HG02938 (cell line): ENCODE data around the gene MAML2.

Source experiments
- ATAC-seq: cut with Tn5 transposase; IDR thresholded peaks from one replicate; pipeline ENCODE4 v1.9.1; 2021; ENCODE audit warnings: mild to moderate bottlenecking, moderate library complexity; ENCODE audit not compliant: unreplicated experiment

Gene MAML2

GRCh38 chr11:96162816-96163499 is 180.0 kb downstream of the MAML2 start:
- no peak for ATAC-seq

DNA sequence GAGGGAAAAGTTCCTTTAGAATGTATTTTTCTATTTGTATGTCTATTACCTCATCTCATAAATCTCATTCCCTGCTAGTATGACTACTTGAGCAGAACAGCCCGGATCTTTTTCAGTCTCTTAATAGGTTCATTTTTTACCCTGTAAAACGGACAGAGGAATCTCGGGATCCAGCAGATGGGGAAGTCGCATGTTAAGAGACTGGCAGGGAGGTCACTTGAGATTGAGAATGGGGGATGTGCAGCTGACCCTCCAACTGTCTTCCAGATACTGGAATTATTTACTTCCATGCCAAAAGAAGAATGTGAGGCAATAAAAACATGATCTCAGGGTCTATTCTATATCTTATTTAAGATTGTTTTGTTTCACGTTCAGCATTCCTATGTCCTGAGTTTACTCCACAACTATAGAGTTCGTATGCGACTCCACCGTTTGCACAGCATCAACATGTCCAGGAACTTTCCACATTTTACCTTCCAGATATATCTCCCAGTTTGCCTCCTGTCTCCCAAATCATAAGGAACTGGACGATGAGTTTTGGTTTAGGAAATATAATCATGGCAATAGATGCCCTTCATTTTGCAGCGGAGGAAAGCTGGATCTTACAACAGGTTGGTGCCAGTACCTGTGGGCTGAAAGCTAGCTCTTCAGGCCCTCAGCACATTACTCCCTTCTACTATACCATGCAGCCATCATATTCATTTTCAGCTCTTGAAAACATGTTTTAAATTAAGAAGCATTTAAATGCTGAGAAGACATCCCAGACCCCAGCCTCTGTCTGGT is 181.5 kb downstream of the MAML2 start:
- ATAC-seq: no peak

DNA sequence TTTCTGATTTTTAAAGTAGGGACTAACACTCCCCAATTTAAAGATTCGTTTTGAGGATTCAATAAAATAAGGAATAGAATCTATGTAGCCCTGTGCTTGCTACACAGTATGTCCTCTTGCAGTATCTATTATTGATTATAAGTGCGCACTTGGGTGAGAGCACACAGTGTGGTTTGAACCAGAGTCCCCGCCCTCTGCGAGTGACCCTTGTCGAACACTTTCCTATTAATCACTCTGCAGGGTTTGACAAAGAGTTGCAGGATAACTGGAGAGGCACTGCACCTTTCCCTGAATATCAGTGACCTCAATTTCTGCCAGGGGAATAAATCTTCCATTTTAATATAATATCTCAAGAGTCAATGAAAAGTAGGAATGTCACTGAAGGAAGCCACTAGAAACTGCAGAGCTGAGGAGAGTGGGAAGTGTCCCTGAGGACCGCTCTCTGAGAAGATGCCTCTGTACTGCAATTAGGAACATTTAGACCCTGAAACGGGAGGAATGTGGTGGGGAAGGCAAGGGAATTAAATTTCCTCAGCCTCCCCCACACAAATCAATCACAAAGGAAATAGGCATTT is 182.2 kb downstream of the MAML2 start:
- ATAC-seq: no peak

DNA sequence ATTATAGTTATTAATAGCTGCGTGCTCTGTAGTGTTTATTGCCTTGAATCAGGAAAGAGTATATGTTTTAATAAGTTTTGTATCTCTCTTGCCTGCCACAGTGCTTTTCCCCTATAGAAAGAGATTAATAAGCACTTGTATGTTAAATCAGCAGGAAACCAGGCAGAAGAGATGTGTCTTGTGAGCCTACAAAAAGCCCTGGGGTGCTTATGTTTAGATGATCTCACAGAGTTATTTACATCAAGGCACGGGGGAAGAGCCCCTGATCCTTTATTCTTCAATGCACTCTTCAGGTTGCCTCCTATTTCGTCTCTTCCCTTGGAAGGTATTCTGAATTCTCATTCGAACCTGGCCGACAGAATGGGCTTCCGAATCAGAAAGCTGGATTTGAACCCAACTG is 183.0 kb downstream of the MAML2 start:
- ATAC-seq: no peak

DNA sequence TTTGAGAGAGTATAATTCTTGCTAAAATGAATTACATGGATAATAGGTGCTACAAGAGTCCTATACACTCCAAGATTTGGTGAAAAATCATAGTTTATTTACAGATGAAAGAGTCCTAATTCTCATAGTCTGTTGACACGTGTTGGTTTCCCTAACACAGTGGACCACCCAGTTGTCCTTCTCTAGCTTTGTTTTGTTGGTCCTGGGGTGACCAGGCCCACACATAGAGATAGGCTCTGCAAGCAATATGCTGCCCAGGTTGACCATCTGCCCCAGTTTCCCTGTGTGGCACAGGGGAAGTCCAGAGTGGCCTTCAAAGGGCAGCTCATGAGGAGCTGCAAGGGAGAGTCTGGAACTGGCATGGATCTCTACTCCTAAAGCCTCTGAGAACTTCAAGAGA is 184.9 kb downstream of the MAML2 start:
- no peak for ATAC-seq

DNA sequence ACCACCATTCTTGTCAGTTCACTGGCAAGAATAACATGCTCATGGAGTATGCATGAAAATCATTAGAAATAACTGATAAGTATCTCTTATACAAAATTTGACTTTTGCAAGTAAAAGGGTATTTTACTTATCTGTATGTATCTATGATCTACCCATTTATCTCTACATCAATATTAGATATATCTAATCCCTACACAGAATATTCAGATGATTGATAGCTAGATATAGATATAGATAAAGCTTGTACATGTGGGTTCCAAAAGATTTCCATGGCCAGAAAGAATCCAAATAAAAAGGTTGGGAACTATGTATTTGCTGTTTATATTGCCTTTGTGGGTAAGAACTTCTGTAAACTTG is 185.5 kb downstream of the MAML2 start:
- no peak for ATAC-seq

DNA sequence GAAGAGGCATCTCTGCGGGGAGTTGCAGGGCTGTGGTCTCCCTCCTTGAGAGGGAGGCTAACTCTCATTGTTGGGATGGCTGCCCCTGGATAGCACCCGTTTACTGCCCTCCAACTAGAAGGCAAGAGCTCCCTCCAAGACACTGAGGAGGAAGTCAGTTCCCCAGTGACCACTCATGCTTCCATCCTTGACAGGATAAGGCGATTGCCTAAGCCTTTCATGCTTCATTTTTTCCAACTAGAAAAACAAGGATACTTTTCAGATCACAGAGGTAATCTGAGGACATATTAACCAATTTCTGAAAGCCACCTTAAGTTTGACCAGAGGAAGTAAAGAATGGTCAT is 186.6 kb downstream of the MAML2 start:
- no peak for ATAC-seq

- ATAC-seq: peak; percentile 58
Observed at GRCh38 chr11:96155627-96156378, 187.2 kb downstream of the MAML2 start.

GRCh38 chr11:96154802-96155520 is 188.0 kb downstream of the MAML2 start:
- ATAC-seq: no peak

DNA sequence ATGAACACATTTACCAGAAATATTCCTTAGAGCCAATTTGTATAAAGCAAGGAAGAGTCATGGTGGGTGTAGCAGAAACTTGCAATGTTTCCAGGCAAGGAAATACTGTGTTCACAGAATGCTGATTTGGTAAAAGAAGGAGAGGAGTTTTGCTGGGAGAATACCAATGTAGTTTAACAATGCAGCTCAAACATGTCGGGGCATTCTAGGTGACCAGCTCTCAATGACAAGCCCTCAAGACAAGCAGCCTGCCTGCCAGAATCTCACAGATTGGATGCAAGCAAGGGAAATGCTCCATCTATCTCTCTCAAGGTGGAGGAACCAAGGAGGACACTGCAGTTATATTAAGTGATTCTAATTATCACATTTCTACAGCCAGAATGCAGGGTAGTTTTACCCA is 190.4 kb downstream of the MAML2 start:
- no peak for ATAC-seq

DNA sequence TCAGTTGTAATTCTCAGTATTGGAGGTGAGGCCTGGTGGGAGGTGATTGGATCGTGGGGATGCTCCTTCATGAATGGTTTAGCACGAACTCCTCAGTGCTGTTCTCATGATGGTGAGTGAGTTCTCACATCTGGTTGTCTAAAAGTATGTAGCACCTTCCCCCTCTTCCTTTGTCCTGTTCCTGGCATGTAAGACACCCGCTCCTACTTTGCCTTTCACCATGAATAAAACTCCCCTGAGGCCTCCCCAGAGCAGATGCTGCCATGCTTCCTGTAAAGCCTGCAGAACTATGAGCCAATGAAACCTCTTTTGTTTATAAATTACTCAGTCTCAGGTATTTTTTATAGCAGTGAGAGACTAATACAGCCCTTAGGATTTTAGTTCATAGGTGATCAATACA is 191.5 kb downstream of the MAML2 start:
- no peak for ATAC-seq

DNA sequence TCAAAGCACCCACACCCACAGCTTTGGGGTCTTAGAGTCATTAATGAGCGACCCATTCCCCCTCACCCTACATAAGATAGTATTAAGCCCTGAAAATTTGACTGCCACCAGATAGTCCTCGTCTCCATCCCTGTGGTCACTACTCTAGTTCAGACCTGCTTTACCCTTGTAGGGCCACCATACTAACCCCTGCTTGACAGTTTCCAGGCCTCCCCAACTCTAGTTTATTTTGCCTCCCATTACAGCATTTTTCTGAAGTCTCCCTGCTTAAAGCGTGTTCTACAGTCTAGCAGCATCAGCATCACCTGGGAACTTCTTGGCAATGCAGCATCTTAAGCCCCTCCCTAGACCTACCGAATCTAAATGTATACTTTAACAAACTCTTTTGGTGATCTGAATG is 192.4 kb downstream of the MAML2 start:
- ATAC-seq: no peak

DNA sequence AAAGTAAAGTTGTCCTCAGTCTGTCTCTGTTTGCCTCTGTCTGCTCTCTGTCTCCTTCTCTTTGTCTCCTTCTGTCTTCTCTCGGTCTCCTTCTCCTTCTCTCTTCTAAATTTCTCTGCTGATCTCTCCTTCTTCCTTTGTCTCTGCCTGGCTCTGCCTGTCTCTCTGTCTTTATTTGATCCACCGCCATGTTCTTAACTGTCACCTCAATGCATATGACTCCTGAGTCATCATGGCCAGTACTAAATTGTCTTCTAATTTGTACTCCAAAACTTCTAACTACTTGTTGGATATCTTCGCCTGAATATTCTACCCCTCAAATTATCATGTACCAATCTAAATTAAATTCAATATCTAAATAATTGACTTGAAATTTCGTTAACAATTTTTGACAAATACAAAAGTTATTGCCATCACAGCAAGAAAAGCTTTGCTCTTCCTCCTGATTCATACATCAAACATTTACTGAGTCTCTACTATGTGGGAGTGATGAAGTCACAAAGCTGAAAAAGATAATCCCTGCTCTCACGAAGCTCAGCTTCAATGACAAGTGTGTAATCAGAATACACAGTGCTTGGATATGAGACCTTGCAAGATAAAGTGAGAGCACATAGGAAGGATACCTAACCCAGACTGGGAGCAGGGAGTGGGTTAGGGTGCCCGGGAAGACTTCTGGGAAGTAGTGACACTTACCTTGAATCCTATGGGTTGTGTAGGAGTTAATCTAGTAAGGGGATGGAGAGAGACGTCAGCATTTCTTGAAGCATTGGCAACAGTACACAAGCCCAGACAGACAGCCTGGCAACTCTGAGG is 193.0 kb downstream of the MAML2 start:
- no peak for ATAC-seq

DNA sequence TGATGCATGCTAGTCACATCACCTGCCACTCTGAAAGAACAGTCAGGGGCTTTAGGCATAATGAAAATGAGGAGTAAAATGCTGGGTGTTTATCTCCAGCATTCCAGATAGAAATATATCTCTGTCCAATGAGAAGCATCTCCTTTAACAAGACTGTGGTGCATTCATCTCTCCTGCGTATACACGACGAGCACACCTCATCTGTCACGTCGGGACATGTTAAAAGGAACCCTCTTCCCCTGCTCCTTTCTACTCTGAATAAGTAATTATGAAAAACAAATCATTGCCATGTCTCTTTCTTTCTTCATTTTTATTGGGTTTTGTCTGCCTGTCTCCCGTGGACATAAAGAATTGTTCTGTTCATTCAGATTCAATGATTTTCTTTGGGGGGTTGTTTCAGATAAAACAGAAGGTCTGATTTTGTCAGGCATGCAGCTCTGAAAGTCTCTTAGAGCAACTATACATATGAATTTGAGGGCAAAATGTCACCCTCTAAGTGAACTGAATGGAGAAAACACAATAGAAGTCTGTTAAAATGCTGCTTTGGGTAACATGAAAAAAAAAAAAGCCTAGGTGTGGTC is 195.0 kb downstream of the MAML2 start:
- no peak for ATAC-seq

GRCh38 chr11:96147186-96147585 is 195.8 kb downstream of the MAML2 start:
- no peak for ATAC-seq

GRCh38 chr11:96146765-96147164 is 196.2 kb downstream of the MAML2 start:
- ATAC-seq: no peak

DNA sequence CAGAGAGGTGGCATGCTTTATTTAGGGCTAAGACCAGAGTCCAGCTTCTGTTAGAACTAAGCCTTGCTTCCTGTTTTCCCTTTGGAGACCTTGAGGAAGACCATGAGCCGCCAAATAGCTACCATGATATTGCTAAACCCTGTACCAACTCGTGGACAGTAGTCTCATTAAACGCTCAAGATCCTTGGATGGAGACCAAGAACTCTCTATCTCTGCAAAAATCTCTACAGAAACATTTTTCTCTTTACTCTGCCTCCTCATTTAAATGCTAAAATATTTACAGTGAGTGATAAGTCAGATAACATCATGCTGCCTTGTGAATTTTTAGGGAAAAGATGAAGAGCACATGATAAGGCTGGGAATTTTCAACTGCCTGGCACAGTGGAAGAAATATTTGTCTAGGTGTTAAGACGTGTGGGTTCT is 197.8 kb downstream of the MAML2 start:
- ATAC-seq: no peak

GRCh38 chr11:96144553-96144952 is 198.4 kb downstream of the MAML2 start:
- no peak for ATAC-seq

- no peak for ATAC-seq
Observed at GRCh38 chr11:96143041-96143521, 199.9 kb downstream of the MAML2 start.

DNA sequence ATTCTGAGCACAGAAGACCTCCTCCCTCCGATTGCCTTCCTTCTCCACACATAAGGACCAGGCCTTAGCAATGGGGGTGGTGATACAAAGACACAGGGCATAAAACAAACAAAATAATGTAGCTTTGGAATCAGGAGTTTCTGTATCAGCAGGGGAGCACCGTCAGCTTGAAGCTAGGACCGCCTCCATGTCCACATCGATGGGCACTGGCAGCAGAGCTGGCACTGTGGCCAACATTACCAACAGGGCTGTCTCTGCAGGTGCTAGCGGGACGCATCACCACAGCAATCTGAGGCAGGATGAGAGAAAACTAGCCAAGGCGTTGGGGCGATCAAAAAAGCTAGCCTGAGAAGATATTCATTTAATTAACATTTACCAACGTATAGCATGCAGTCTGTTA is 201.4 kb downstream of the MAML2 start:
- ATAC-seq: no peak
